ENCODE data around the gene PTPN21. TPM values are rescaled to one million over a fixed set of nuclear protein-coding genes. Genes with fewer than 3 reads are reported as not detected.

PTPN21 gene
- total and polyA plus RNA-seq, 2 of the 13 experiments (the other 11 are each of a cell fraction or from before 2014, with no cell fraction given) = 2.0 to 3.7 TPM

DNA sequence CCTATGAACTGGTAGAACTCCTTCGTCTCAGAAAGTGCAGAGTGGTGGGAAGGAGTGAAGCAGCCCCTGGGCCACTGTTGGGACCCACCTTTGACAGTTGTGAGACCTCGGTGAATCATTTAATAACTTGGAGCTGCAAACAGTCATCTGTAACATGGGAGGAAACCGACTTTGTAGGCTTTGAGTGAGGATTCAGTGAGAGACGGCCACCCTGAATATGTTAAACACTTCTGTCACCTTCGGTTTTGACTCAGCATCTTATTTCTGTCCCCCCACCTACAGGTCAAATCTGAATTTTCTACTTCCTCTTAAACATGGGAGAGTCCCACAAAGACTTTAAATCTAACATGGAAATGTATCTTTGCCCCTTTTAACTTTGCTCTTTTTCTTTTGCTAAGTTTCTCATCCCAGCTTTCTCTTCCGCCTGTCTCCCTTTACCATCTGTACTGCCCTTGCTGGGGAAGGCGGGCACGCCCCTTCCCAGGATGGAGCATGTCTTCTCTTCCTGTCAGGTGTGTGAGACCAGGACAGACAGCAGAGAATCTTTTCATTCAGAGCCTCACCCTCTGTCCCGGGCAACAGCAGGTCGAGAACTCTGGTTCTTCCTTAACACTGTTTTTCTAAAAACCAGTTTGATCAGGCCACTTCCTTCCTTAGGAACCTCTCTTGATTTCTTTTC is 45.1 kb upstream of the PTPN21 start (continued):
- TF ChIP-seq, protein P1, sequence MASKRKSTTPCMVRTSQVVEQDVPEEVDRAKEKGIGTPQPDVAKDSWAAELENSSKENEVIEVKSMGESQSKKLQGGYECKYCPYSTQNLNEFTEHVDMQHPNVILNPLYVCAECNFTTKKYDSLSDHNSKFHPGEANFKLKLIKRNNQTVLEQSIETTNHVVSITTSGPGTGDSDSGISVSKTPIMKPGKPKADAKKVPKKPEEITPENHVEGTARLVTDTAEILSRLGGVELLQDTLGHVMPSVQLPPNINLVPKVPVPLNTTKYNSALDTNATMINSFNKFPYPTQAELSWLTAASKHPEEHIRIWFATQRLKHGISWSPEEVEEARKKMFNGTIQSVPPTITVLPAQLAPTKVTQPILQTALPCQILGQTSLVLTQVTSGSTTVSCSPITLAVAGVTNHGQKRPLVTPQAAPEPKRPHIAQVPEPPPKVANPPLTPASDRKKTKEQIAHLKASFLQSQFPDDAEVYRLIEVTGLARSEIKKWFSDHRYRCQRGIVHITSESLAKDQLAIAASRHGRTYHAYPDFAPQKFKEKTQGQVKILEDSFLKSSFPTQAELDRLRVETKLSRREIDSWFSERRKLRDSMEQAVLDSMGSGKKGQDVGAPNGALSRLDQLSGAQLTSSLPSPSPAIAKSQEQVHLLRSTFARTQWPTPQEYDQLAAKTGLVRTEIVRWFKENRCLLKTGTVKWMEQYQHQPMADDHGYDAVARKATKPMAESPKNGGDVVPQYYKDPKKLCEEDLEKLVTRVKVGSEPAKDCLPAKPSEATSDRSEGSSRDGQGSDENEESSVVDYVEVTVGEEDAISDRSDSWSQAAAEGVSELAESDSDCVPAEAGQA (IDR thresholded peaks at IDR 0.05; ENCODE audit: low read depth) = no peak
- TF ChIP-seq, protein P1 (CRISPR knock-in tag; IDR thresholded peaks at IDR 0.05; ENCODE audit: borderline replicate concordance) = no peak
- TF ChIP-seq ZNF501 (CRISPR knock-in tag; IDR thresholded peaks at IDR 0.05) = no peak
- TF ChIP-seq ZNF564 (CRISPR knock-in tag; IDR thresholded peaks at IDR 0.05) = no peak
- no peak for TF ChIP-seq ZBTB10 (CRISPR knock-in tag; IDR thresholded peaks at IDR 0.05; ENCODE audit: borderline replicate concordance)
- TF ChIP-seq EHMT2 (IDR thresholded peaks at IDR 0.05; ENCODE audit: borderline replicate concordance, low read depth, low read length) = no peak
